ENCODE results near the gene TRDN.

GRCh38 chr6:123533862-123534648, 102.7 kb downstream of the TRDN start:
- no peak for TF ChIP-seq EZH2phosphoT487 (IDR thresholded peaks at IDR 0.05; ENCODE audit: borderline replicate concordance)
- no peak for TF ChIP-seq CTCF (conservative IDR thresholded peaks at IDR 0.05; ENCODE audit: low read length)
